ENCODE measurements around the gene MYO15B. TPM values are rescaled to one million over a fixed set of nuclear protein-coding genes. Genes with fewer than 3 reads are reported as not detected.
A peak's percentile ranks its signal among the peaks of the same experiment; 100 is the strongest.
"Not testable (repeated sequence)": the region's sequence is repeated elsewhere in the genome, so short reads cannot be mapped to it uniquely, and the experiment has no call there.

The MYO15B gene
- total and polyA plus RNA-seq, 4 experiments from 2014 or later: 0.89 to 83.7 (median 75.1) TPM; not detected in 1

DNA sequence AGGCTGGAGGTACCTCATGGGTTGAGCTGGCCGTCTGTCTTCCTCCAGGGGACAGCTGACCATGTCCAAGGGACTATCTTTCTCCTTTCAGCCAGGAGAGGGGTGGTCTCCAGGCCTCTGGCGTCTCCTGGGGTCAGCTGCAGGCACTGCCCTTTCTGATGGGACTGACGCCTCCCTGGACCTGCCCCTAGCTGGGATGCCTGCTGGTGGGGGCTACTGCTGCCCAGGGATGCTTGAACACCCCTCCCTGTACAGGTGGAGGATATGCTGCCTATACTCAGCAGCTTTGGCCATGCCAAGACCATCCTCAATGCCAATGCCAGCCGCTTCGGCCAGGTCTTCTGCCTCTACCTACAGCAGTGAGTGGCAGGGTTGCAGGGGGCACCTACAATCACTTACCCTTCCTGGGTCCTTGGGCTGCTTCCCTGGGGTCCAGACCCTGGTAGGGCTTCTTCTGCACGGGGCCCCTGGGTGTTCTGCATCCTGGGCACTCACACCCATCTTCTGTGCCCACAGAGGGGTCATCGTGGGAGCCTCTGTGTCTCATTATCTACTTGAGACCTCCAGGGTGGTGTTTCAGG, 4.2 kb downstream of the MYO15B start:
- H3K27ac Mint-ChIP-seq: peak overlapping the region in 2 of 7 donors; percentile 12 to 47
- no peak for DNase-seq
- Histone ChIP-seq H3K4me1 (ENCODE audit: insufficient read depth, low read length) (peaks cover 18% of the 10 kb centered on the region), H3K4me3 (ENCODE audit: low read length in 2 of 2) (no peak overlapping the region), H3K36me3 (ENCODE audit: insufficient read depth, low read length) (no peaks in the 10 kb centered on the region), H3K27ac (ENCODE audit: low read depth, low read length) (no peak overlapping the region), H3K9me3 (ENCODE audit: control insufficient read depth in 1 of 2, low read length in 2 of 2) (no peaks in the 10 kb centered on the region), H3K27me3 (ENCODE audit: insufficient read depth, low read length) (no peaks in the 10 kb centered on the region)
- no peak overlapping the region for H3K4me3 Mint-ChIP-seq
- peaks cover 0 to 6% (median 3%) of the 10 kb centered on the region in 4 donors for H3K4me1 Mint-ChIP-seq
- intact Hi-C loops (cut with micrococcal nuclease): no loop called here
- peaks cover 0 to 4% (median 0%) of the 10 kb centered on the region in 8 donors for H3K9me3 Mint-ChIP-seq
- no peaks in the 10 kb centered on the region for H3K36me3 Mint-ChIP-seq
- CTCF ChIA-PET (ENCODE audit: partially characterized antibody): interaction anchor here (1.8 to 3.4 kb wide), 4 partner anchors 9 to 169 kb away, joined by 4 to 23 read pairs (median 10); no protein-coding TSS in a partner anchor
- no peaks in the 10 kb centered on the region for H3K27me3 Mint-ChIP-seq
- POLR2A ChIA-PET (ENCODE audit: partially characterized antibody): interaction anchor here (1.2 kb wide), 1 partner anchor 10 kb away, joined by 3 read pairs; no protein-coding TSS in a partner anchor

DNA sequence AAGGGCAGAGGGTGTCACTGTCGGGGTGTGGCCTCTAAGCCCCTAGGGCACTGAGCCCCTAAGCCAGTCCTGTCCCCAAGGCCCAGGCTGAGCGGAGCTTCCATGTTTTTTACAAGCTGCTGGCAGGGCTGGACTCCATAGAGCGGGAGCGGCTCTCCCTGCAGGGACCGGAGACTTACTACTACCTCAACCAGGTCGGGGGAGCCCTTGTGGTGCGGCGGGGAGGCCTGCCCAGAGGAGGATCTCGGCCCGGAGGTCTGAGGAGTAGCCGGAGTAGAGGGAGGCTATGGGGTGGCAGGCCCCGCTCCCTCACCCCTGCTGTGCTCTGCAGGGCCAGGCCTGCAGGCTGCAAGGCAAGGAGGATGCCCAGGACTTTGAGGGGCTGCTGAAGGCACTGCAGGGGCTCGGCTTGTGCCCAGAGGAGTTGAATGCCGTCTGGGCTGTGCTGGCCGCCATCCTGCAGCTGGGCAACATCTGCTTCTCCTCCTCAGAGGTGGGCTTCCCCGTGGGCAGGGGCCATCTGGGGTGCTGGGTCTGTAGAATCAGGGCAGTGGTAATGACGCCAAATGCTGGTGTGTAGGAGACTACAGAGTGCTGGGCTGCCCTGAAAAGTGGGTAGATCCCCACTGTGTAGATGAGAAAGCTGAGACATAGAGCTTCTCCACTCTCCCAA, 4.9 kb downstream of the MYO15B start:
- DNase-seq: no peak
- ChIA-PET POLR2A (ENCODE audit: partially characterized antibody) (no interaction called here), CTCF (ENCODE audit: partially characterized antibody) (interaction anchor here (3.4 kb wide), 1 partner anchor 8 kb away, joined by 13 read pairs; no protein-coding TSS in a partner anchor)

DNA sequence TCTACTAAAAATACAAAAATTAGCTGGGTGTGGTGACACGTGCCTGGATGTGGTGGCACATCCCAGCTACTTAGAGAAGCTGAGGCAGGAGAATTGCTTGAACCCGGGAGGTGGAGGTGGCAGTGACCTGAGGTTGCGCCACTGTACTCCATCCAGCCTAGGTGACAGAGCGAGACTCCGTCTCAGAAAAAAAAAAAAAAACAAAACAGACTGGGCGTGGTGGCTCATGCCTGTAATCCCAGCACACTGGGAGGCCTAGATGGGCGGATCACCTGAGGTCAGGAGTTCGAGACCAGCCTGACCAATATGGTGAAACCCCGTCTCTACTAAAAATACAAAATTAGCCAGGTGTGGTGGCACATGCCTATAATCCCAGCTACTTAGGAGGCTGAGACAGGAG, 5.8 kb downstream of the MYO15B start:
- H3K4me1 Mint-ChIP-seq; H3K9me3 ChIP-seq (ENCODE audit: control insufficient read depth in 1 of 2, low read length in 2 of 2); H3K27me3 Mint-ChIP-seq; intact Hi-C loops (cut with micrococcal nuclease); POLR2A ChIA-PET (ENCODE audit: partially characterized antibody); H3K4me1 ChIP-seq (ENCODE audit: insufficient read depth, low read length); H3K36me3 Mint-ChIP-seq; H3K27ac Mint-ChIP-seq; H3K36me3 ChIP-seq (ENCODE audit: insufficient read depth, low read length); H3K27ac ChIP-seq (ENCODE audit: low read depth, low read length); H3K4me3 Mint-ChIP-seq; H3K9me3 Mint-ChIP-seq; H3K4me3 ChIP-seq (ENCODE audit: low read length in 2 of 2); DNase-seq; H3K27me3 ChIP-seq (ENCODE audit: insufficient read depth, low read length): not testable (repeated sequence)
- CTCF ChIA-PET (ENCODE audit: partially characterized antibody): interaction anchor here (1.1 kb wide), 1 partner anchor 12 kb away, joined by 6 read pairs; no protein-coding TSS in a partner anchor

More for the DNA sequence above, 4.9 kb downstream of the MYO15B start:
- no peak overlapping the region for H3K27ac ChIP-seq (ENCODE audit: low read depth, low read length)
- H3K4me3 ChIP-seq (ENCODE audit: low read length in 2 of 2): no peak overlapping the region
- peaks cover 17% of the 10 kb centered on the region for H3K4me1 ChIP-seq (ENCODE audit: insufficient read depth, low read length)
- Mint-ChIP-seq H3K36me3 (no peaks in the 10 kb centered on the region), H3K27ac (peak overlapping the region in 2 of 7 donors; percentile 12 to 36), H3K9me3 (peaks cover 0 to 4% (median 0%) of the 10 kb centered on the region in 8 donors), H3K27me3 (no peaks in the 10 kb centered on the region), H3K4me1 (peaks cover 0 to 6% (median 3%) of the 10 kb centered on the region in 4 donors), H3K4me3 (no peak overlapping the region)
- no peaks in the 10 kb centered on the region for H3K36me3 ChIP-seq (ENCODE audit: insufficient read depth, low read length)
- intact Hi-C loops (cut with micrococcal nuclease): no loop called here
- no peaks in the 10 kb centered on the region for H3K9me3 ChIP-seq (ENCODE audit: control insufficient read depth in 1 of 2, low read length in 2 of 2)
- no peaks in the 10 kb centered on the region for H3K27me3 ChIP-seq (ENCODE audit: insufficient read depth, low read length)

DNA sequence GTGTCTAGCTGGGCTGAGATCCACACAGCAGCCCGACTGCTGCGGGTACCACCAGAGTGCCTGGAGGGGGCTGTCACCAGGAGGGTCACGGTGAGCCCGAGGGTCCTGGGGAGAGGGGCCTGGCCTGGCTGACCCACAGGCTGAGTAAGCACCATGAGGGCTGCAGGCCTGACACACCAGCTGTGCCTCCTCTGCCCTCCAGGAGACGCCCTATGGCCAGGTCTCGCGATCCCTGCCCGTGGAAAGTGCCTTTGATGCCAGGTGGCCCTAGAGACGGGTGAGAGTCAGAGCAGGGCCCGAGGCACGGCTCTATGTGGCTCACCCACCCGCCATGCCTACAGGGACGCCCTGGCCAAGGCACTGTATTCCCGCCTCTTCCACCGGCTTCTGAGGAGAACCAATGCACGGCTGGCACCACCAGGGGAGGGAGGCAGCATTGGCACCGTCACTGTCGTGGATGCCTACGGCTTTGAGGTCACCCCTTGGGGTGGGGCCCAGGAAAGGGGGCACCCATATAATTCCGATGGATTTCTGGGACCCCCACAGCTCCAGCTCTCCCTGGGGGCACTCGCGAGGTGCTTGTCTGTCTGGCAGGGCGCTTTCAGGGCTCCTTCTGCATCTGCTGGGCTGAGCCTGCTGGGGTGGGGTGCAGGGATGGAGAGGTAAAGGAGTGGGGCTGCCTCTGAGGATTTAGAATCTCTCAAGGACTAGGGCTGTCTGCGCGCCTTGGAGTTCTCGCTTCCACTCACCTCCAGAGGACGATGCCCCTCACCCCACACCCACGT, 7.1 kb downstream of the MYO15B start:
- no peak for DNase-seq
- ChIA-PET POLR2A (ENCODE audit: partially characterized antibody) (no interaction called here), CTCF (ENCODE audit: partially characterized antibody) (interaction anchor here (1.1 kb wide), 1 partner anchor 10 kb away, joined by 6 read pairs; no protein-coding TSS in a partner anchor)
- H3K4me1 ChIP-seq (ENCODE audit: insufficient read depth, low read length): peaks cover 2% of the 10 kb centered on the region
- Mint-ChIP-seq H3K27me3 (no peaks in the 10 kb centered on the region), H3K36me3 (no peaks in the 10 kb centered on the region), H3K4me3 (no peak overlapping the region), H3K27ac (no peak overlapping the region), H3K9me3 (peaks cover 0 to 2% (median 0%) of the 10 kb centered on the region in 8 donors), H3K4me1 (peaks cover 0 to 6% (median 3%) of the 10 kb centered on the region in 4 donors)
- H3K27me3 ChIP-seq (ENCODE audit: insufficient read depth, low read length): no peaks in the 10 kb centered on the region
- H3K36me3 ChIP-seq (ENCODE audit: insufficient read depth, low read length): no peaks in the 10 kb centered on the region
- intact Hi-C loops (cut with micrococcal nuclease): no loop called here
- no peak overlapping the region for H3K4me3 ChIP-seq (ENCODE audit: low read length in 2 of 2)
- H3K27ac ChIP-seq (ENCODE audit: low read depth, low read length): no peak overlapping the region
- no peaks in the 10 kb centered on the region for H3K9me3 ChIP-seq (ENCODE audit: control insufficient read depth in 1 of 2, low read length in 2 of 2)

DNA sequence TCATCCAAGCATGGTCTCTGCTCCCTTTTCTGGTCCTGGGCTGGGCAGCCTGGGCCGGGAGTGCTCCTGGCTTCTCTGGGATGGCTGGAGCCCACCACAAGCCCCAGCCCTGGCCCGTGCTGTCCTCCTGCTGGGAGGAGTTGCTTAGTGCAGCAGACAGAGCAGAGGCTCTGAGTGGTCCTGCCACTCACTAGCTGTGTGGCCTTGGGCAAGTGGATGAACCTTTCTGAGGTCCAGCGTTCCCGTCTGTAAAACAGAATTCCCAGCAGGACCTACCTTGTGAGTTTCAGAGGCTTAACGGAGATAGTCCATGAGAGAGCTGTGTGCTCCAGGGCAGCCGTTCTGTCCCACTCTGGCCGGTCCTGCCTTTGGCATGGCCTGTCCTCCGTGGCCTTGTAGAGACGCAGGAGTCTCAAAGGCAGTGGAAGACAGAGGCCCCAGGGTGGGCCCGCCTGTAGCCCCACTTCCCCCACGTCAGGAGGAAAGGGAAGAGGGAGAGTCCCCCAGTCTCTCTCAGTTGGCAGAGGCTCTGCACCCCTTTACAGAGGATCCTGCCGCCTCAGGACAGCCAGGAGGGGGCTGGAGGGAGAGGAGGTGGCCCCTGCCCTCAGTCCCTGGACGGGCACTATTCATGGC, 7.8 kb downstream of the MYO15B start:
- H3K36me3 Mint-ChIP-seq: no peaks in the 10 kb centered on the region
- CTCF ChIA-PET (ENCODE audit: partially characterized antibody): no interaction called here
- DNase-seq: no peak

DNA sequence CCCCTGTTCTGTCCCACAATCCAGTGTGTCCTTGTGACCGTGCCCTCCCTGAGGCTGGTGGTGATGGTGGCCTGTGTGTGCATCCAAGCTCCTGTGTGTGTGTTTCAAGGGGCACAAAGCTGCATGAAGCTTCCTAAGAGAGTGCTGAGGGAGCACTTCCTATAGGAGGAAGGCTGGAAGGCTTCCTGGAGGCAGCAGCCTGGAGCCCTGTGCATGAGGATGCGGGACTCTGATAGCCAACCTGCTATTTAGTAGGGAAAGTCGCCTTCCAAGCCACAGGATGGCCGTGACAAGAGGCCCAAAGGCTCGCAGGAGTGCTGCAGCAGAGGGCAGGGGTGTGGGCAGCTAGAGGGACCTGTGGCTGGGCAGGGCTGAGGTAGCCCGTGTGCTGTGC, 8.3 kb downstream of the MYO15B start:
- peak overlapping the region in 2 of 7 donors; percentile 9 to 22 for H3K27ac Mint-ChIP-seq
- intact Hi-C loops (cut with micrococcal nuclease): no loop called here
- H3K27me3 Mint-ChIP-seq: no peaks in the 10 kb centered on the region
- CTCF ChIA-PET (ENCODE audit: partially characterized antibody): no interaction called here
- POLR2A ChIA-PET (ENCODE audit: partially characterized antibody): no interaction called here
- Histone ChIP-seq H3K27ac (ENCODE audit: low read depth, low read length) (no peak overlapping the region), H3K4me1 (ENCODE audit: insufficient read depth, low read length) (no peaks in the 10 kb centered on the region), H3K9me3 (ENCODE audit: control insufficient read depth in 1 of 2, low read length in 2 of 2) (no peaks in the 10 kb centered on the region), H3K4me3 (ENCODE audit: low read length in 2 of 2) (no peak overlapping the region), H3K27me3 (ENCODE audit: insufficient read depth, low read length) (no peaks in the 10 kb centered on the region), H3K36me3 (ENCODE audit: insufficient read depth, low read length) (no peaks in the 10 kb centered on the region)
- no peaks in the 10 kb centered on the region for H3K36me3 Mint-ChIP-seq
- H3K4me1 Mint-ChIP-seq: peaks cover 0 to 4% (median under 1%) of the 10 kb centered on the region in 4 donors
- H3K9me3 Mint-ChIP-seq: peaks cover 0 to 2% (median 0%) of the 10 kb centered on the region in 8 donors
- DNase-seq: no peak
- H3K4me3 Mint-ChIP-seq: no peak overlapping the region

More for the DNA sequence above, 7.8 kb downstream of the MYO15B start:
- Mint-ChIP-seq H3K4me3 (no peak overlapping the region), H3K9me3 (peaks cover 0 to 2% (median 0%) of the 10 kb centered on the region in 8 donors), H3K27ac (peak overlapping the region in 1 of 7 donors; percentile 22), H3K4me1 (peaks cover 0 to 6% (median 1%) of the 10 kb centered on the region in 4 donors), H3K27me3 (no peaks in the 10 kb centered on the region)
- H3K9me3 ChIP-seq (ENCODE audit: control insufficient read depth in 1 of 2, low read length in 2 of 2): no peaks in the 10 kb centered on the region
- no peaks in the 10 kb centered on the region for H3K4me1 ChIP-seq (ENCODE audit: insufficient read depth, low read length)
- no peak overlapping the region for H3K27ac ChIP-seq (ENCODE audit: low read depth, low read length)
- POLR2A ChIA-PET (ENCODE audit: partially characterized antibody): no interaction called here
- intact Hi-C loops (cut with micrococcal nuclease): no loop called here
- no peaks in the 10 kb centered on the region for H3K27me3 ChIP-seq (ENCODE audit: insufficient read depth, low read length)
- no peaks in the 10 kb centered on the region for H3K36me3 ChIP-seq (ENCODE audit: insufficient read depth, low read length)
- H3K4me3 ChIP-seq (ENCODE audit: low read length in 2 of 2): no peak overlapping the region
